GM18870 (cell line): Measurements from ENCODE around the gene DIAPH3.

Experiments
- ATAC-seq: cut with Tn5 transposase; IDR thresholded peaks from one replicate; pipeline ENCODE4 v1.9.1; 2021; ENCODE audit warnings: moderate library complexity; ENCODE audit not compliant: unreplicated experiment

The DIAPH3 gene

DNA sequence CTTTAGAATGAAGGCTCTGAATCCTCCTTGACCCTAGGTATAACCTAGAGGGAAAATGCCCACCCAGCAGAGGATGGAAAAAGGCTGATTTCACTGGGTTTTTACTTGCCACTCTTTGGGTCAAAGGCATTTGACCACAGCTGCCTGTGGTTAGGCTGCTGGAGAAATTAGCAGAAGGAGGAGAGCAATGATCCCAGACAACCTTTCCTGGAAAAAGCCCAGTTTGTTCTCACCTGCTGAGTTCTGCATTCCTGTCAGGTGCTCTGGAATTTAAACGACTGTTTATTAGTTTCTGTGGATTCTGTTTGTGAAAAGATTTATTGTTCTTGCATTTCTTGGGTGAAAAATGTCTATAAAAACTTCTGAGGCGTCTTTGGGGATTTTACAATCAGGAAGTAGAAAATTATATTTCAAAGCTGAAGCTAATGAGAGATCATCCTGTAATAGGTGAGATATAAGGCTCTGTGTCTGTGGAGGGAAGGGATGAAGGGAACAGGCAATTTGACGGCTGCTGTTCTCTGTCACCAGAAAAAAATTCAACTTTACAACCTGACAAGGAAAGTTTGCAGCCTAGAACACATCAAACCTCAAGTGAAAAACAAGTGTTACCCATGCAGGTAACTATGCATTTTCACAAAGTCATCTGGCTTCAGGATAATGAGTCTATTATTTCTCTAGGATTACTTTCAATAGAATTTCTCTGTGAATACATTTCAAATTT, 519.7 kb downstream of the DIAPH3 start:
- ATAC-seq = no peak

DNA sequence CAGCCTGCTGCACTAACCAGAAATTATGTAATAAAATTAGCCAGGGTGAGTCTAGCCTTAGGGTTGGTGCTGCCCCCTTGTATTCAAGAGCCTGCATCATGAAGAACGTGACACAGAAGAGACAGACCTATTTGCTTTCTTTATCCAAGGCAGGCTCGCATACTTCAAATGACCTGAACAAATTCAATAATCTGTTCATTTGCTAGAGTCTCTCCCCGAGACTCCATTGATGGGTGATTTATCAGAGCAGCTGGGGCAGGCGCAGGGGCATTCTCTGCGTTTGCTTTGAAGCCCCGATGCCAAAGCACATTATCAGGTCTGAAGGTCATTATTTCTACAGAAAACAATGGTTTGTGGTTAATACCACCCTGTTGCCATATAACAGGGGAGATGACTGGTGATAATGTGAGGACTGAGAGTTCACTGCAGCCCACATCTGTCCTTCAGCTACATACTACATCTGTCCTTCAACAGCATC, 520.3 kb downstream of the DIAPH3 start:
- no peak for ATAC-seq

DNA sequence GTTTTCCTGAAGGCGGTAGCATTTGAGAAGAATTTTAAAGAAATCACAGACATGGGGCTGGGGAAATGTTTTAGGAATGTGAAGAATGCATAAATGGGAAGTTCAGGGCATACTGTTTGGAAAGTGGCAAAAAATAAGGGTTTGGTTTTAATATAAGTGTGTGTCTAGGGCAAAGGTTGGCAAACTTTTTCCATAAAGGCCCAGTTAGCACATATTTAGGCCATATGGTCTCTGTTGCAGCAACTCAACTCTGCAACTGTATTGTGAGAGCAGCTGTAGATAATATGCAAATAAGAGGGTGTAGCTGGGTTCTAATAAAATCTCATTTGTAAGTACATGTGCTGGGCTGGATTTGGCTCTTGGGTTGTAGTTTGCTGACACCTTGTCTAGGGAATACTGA, 521.9 kb downstream of the DIAPH3 start:
- ATAC-seq = no peak

DNA sequence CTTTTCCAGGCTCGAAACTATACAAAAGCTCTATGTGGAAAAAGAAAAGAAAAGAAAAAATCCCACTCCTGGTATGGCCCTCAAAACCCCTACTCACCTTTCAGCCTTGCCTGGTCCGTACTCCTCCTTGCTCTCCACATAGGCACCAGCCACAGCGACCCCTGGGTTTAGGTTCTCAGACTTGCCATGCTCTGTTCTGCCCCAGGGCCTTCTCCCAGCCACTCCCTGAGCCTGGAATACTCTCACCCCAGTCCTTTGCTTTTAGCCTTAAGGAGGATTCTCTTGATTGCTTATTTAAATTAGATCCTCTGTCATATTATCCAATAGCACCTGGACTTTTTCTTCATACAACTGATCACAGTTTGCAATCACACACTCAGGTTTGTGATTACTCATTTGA, 522.5 kb downstream of the DIAPH3 start:
- ATAC-seq = no peak

DNA sequence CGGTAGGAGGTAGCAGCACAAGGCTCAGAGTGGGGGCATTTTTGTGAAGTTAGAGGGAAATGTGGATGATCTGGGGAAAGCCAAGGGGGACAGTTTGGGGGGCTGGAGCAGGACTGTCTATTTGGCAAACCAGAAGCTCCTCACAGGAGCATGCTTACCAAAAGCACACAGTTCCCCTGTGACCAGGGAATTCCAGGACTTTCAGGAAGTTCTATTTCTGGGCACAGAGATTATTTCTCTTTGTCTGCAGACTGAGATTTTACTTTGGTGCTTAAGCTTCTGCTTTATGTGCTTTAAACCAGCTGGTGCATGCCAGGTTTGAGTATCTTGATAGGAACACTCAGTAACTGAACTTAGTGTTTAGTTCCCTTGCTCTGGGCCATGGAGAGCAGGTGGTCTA, 525.3 kb downstream of the DIAPH3 start:
- ATAC-seq = no peak

DNA sequence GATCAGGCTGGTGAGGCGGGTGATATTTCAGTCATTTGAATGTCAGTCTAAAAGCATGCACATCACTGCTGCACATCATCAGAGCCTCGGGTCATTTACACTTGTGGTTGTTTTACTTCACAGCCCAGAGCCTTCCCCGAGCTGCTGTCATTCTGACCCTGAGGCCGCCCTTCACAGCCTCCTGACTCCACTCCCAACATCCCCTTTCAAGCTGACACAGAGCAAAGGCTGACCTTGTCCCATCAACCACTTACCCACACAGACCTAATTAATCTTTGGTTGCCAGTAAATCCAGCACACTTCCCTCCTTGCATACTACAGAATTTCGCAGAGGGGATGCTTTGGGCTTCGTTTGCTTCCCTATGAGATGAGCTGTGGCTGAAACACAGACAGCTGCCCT, 528.1 kb downstream of the DIAPH3 start:
- no peak for ATAC-seq

DNA sequence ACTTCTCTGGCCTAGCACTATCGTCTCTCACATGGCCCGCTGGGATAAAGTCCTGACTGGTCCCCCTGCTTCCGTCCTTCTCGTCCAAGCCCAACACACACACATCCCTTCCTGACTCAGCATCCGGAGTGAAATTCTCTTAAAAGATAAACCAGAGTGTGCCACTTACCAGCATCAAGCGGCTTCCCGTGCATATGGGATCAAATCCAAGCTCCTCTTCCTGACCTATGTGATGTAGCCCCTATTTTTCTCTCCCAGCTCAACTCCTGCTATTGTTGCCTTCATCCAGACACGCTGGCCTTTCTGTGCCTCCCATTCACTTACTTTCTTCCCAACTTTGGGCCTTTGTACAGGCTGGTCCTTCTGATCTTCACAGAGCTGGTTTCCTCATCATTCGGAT, 530.4 kb downstream of the DIAPH3 start:
- no peak for ATAC-seq

GRCh38 chr13:59631271-59631670, 532.5 kb downstream of the DIAPH3 start:
- ATAC-seq = no peak

DNA sequence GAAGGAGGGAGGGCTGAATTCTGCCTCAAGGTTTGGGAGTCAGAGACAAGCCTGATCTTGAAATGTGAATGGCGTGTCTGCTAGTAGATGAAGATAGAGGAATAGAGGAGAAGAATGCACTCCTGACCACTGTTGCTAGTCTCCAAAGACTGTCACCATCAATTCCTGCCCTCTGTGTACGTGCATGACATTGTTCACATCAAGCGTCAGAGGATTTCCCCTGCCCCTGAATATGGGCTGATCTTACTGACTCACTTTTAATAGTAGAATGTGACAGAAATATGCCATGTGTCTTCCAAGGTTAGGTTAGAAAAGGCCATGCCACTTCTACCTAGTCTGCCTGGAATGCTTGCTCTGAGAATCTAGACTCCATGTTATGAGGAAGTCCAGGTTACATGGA, 538.6 kb downstream of the DIAPH3 start:
- no peak for ATAC-seq

GRCh38 chr13:59623206-59623915, 540.4 kb downstream of the DIAPH3 start:
- ATAC-seq = no peak

- ATAC-seq = no peak
Measured at GRCh38 chr13:59621773-59622172, 542.0 kb downstream of the DIAPH3 start.
